WTC11 (cell line): ENCODE results near the gene TMC4. TPM values are rescaled to one million over a fixed set of nuclear protein-coding genes. Genes with fewer than 3 reads are reported as not detected.
A peak's percentile ranks its signal among the peaks of the same experiment; 100 is the strongest.

ENCODE experiments used
- ATAC-seq: fragments of 200-7000 bp; cut with Tn5 transposase; 2 replicates; pipeline ENCODE4 v1.10.0; 2021; ENCODE audit warnings: mild to moderate bottlenecking, moderate library complexity
- CTCF ChIA-PET: fragments of 300-600 bp; sonication (Branson Sonifier 250); formaldehyde crosslinking; loops from one replicate; lab custom pipeline; 2021; ENCODE audit warnings: antibody characterized with exemption; lab: Charles Lee
- POLR2A ChIA-PET: fragments of 350-600 bp; sonication (Branson Sonifier 250); formaldehyde crosslinking; loops from one replicate; lab custom pipeline; 2021; ENCODE audit warnings: antibody characterized with exemption; lab: Charles Lee
- DNase-seq: peaks from one replicate; pipeline ENCODE4 v3.0.0; 2021; ENCODE audit warnings: low spot score
- H3K27ac Mint-ChIP-seq: 2 replicates; pipeline ENCODE4 v1.8.0; 2021; ENCODE audit warnings: mixed read lengths
- H3K27me3 Mint-ChIP-seq: 2 replicates; pipeline ENCODE4 v1.8.0; 2021; ENCODE audit warnings: low read depth, mild to moderate bottlenecking, moderate library complexity, mixed read lengths
- H3K36me3 Mint-ChIP-seq: 2 replicates; pipeline ENCODE4 v1.8.0; 2021; ENCODE audit warnings: mixed read lengths
- H3K4me1 Mint-ChIP-seq: 2 replicates; pipeline ENCODE4 v1.8.0; 2022; ENCODE audit warnings: mixed read lengths
- H3K4me3 Mint-ChIP-seq: 2 replicates; pipeline ENCODE4 v1.8.0; 2021; ENCODE audit warnings: mild to moderate bottlenecking, moderate library complexity, mixed read lengths
- H3K9me3 Mint-ChIP-seq: 2 replicates; pipeline ENCODE4 v1.8.0; 2021; ENCODE audit warnings: mixed read lengths
- ATF2 ChIP-seq: sonication (generic); formaldehyde crosslinking; IDR thresholded peaks from 2 replicates; pipeline ENCODE4 v1.8.1; 2022; ENCODE audit warnings: low read depth, missing genetic modification reagents, borderline replicate concordance
- EMX1 ChIP-seq: fragments of 250-450 bp; sonication (Bioruptor Pico); IDR thresholded peaks from 2 replicates; pipeline ENCODE4 v1.8.0; 2021; ENCODE audit warnings: mild to moderate bottlenecking
- FOXP1 ChIP-seq: sonication (generic); formaldehyde crosslinking; IDR thresholded peaks from 2 replicates; pipeline ENCODE4 v1.8.0; 2022; ENCODE audit warnings: missing genetic modification reagents, mild to moderate bottlenecking, moderate library complexity, borderline replicate concordance
- GTF2I ChIP-seq: fragments of 250-450 bp; sonication (Bioruptor Pico); conservative IDR thresholded peaks from 2 replicates; pipeline ENCODE4 v1.4.0; 2021; ENCODE audit warnings: mild to moderate bottlenecking
- KAT7 ChIP-seq: sonication (generic); formaldehyde crosslinking; IDR thresholded peaks from 2 replicates; pipeline ENCODE4 v1.8.1; 2023; ENCODE audit warnings: missing genetic modification reagents, mild to moderate bottlenecking, borderline replicate concordance
- OVOL2 ChIP-seq: fragments of 250-450 bp; sonication (Bioruptor Pico); IDR thresholded peaks from 2 replicates; pipeline ENCODE4 v1.9.0; 2021; ENCODE audit warnings: mild to moderate bottlenecking, borderline replicate concordance
- RELA ChIP-seq: sonication (generic); formaldehyde crosslinking; IDR thresholded peaks from 2 replicates; pipeline ENCODE4 v1.8.1; 2022; ENCODE audit warnings: missing genetic modification reagents, mild to moderate bottlenecking, borderline replicate concordance
- TEAD1 ChIP-seq: sonication (generic); formaldehyde crosslinking; IDR thresholded peaks from 2 replicates; pipeline ENCODE4 v1.8.0; 2022; ENCODE audit warnings: mild to moderate bottlenecking, missing genetic modification reagents
- ZNF219 ChIP-seq: sonication (generic); formaldehyde crosslinking; IDR thresholded peaks from 2 replicates; pipeline ENCODE4 v1.8.0; 2023; ENCODE audit warnings: missing genetic modification reagents, mild to moderate bottlenecking, borderline replicate concordance
- total RNA-seq: library from RNA; stranded (reverse); gene quantifications from 3 replicates; pipeline ENCODE4 v1.2.3, GENCODE V29; 2021
- TF ChIP-seq, protein P1 (sequence below): sonication (generic); formaldehyde crosslinking; IDR thresholded peaks from 2 replicates; pipeline ENCODE4 v1.8.0; 2023; ENCODE audit warnings: mild to moderate bottlenecking, missing genetic modification reagents
- TF ChIP-seq, protein P2 (sequence below): sonication (generic); formaldehyde crosslinking; IDR thresholded peaks from 2 replicates; pipeline ENCODE4 v1.8.1; 2023; ENCODE audit warnings: mild to moderate bottlenecking, moderate library complexity, missing genetic modification reagents
- TF ChIP-seq, protein P3 (sequence below): sonication (generic); formaldehyde crosslinking; IDR thresholded peaks from 2 replicates; pipeline ENCODE4 v1.8.0; 2022; ENCODE audit warnings: mild to moderate bottlenecking, missing genetic modification reagents
- TF ChIP-seq, protein P4 (sequence below): sonication (generic); formaldehyde crosslinking; IDR thresholded peaks from 2 replicates; pipeline ENCODE4 v1.8.1; 2022; ENCODE audit warnings: low read depth, mild to moderate bottlenecking, moderate library complexity, missing genetic modification reagents, borderline replicate concordance
- TF ChIP-seq, protein P5 (sequence below): sonication (generic); formaldehyde crosslinking; IDR thresholded peaks from 2 replicates; pipeline ENCODE4 v1.8.0; 2022; ENCODE audit warnings: mild to moderate bottlenecking, missing genetic modification reagents
- TF ChIP-seq, protein P6 (sequence below): sonication (generic); formaldehyde crosslinking; IDR thresholded peaks from 2 replicates; pipeline ENCODE4 v1.8.1; 2023; ENCODE audit warnings: mild to moderate bottlenecking, missing genetic modification reagents, moderate library complexity

The TMC4 gene
- total RNA-seq, 1 experiment from 2014 or later, result 9.3 TPM

- H3K36me3 Mint-ChIP-seq, result peaks cover 14% of the 10 kb centered on the region
- ChIA-PET CTCF (interaction anchor here (1.0 to 1.9 kb wide), 6 partner anchors 24 to 248 kb away, joined by 3 to 6 read pairs (median 4); partner anchors contain the start of gene MBOAT7), POLR2A (interaction anchor here (1.0 to 2.2 kb wide), 4 partner anchors 11 to 31 kb away, joined by 3 to 10 read pairs (median 4); partner anchors contain the start of genes CNOT3 and TSEN34)
- no peak for ATAC-seq
- TF ChIP-seq, protein P1, sequence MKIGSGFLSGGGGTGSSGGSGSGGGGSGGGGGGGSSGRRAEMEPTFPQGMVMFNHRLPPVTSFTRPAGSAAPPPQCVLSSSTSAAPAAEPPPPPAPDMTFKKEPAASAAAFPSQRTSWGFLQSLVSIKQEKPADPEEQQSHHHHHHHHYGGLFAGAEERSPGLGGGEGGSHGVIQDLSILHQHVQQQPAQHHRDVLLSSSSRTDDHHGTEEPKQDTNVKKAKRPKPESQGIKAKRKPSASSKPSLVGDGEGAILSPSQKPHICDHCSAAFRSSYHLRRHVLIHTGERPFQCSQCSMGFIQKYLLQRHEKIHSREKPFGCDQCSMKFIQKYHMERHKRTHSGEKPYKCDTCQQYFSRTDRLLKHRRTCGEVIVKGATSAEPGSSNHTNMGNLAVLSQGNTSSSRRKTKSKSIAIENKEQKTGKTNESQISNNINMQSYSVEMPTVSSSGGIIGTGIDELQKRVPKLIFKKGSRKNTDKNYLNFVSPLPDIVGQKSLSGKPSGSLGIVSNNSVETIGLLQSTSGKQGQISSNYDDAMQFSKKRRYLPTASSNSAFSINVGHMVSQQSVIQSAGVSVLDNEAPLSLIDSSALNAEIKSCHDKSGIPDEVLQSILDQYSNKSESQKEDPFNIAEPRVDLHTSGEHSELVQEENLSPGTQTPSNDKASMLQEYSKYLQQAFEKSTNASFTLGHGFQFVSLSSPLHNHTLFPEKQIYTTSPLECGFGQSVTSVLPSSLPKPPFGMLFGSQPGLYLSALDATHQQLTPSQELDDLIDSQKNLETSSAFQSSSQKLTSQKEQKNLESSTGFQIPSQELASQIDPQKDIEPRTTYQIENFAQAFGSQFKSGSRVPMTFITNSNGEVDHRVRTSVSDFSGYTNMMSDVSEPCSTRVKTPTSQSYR (CRISPR knock-in tag), result no peak
- TF ChIP-seq, protein P2, sequence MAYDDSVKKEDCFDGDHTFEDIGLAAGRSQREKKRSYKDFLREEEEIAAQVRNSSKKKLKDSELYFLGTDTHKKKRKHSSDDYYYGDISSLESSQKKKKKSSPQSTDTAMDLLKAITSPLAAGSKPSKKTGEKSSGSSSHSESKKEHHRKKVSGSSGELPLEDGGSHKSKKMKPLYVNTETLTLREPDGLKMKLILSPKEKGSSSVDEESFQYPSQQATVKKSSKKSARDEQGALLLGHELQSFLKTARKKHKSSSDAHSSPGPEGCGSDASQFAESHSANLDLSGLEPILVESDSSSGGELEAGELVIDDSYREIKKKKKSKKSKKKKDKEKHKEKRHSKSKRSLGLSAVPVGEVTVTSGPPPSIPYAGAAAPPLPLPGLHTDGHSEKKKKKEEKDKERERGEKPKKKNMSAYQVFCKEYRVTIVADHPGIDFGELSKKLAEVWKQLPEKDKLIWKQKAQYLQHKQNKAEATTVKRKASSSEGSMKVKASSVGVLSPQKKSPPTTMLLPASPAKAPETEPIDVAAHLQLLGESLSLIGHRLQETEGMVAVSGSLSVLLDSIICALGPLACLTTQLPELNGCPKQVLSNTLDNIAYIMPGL (CRISPR knock-in tag), result 0 out of 2 replicates have a peak, but pooled peaks have one; percentile 23
- TF ChIP-seq, protein P3, sequence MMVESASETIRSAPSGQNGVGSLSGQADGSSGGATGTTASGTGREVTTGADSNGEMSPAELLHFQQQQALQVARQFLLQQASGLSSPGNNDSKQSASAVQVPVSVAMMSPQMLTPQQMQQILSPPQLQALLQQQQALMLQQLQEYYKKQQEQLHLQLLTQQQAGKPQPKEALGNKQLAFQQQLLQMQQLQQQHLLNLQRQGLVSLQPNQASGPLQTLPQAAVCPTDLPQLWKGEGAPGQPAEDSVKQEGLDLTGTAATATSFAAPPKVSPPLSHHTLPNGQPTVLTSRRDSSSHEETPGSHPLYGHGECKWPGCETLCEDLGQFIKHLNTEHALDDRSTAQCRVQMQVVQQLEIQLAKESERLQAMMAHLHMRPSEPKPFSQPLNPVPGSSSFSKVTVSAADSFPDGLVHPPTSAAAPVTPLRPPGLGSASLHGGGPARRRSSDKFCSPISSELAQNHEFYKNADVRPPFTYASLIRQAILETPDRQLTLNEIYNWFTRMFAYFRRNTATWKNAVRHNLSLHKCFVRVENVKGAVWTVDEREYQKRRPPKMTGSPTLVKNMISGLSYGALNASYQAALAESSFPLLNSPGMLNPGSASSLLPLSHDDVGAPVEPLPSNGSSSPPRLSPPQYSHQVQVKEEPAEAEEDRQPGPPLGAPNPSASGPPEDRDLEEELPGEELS (CRISPR knock-in tag), result peak; percentile 37; the same call in 1 of the 2 replicates
- no peak for DNase-seq
- peak overlapping the region; percentile 100 for H3K4me3 Mint-ChIP-seq
- H3K27ac Mint-ChIP-seq, result peak overlapping the region; percentile 99
- H3K9me3 Mint-ChIP-seq, result no peaks in the 10 kb centered on the region
- peaks cover 36% of the 10 kb centered on the region for H3K4me1 Mint-ChIP-seq
- peaks cover 31% of the 10 kb centered on the region for H3K27me3 Mint-ChIP-seq
These were observed 12.7 kb downstream of the TMC4 start for GRCh38 chr19:54160182-54160811.

DNA sequence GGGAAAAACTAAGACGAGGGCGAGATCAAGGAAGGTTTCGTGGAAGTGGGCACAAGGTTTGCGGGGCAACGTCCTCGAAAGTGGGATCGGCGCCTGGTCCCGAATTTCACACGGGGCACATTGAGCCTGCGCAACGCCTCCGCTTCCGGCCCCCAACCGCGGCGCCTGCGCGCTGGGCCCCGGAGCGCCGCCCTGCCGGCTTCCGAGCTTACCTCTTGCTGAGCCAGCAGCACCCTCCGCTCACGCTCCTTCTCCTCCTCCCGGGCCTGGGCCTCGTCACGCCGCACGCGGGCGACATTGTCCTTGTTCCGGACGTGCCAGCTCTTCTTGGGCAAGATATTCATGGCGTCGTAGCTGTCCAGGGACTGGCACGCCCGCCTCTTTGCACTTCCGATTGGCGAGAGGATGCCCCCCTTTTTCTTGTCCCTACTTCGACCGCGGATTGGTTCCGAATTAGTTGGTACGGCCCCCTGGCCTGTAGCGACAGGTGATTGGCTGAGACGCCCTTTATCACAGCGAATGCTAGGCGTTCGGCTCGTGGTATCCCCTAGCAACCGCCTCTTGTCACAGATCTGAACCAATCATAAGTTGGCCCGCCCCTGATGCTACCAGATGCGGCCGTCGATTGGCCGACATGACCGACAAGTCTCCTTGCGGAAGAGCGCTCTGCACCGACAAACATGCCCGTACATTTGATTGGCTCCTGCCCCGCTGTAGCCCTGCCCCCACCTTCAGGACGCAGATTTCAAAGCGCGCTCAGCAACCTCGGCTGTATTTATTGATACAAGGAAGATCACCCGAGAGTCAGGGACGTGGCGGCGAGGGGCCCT is 13.4 kb downstream of the TMC4 start, which contains the start of gene LENG1:
LENG1 (minus strand) TSS at position 370 of the 830 bp plus-strand sequence; CDS start at position 344, 26 bp downstream.
- Mint-ChIP-seq H3K4me1 (peaks cover 35% of the 10 kb centered on the region), H3K27ac (peak within 1 kb of the TSS; percentile 99), H3K9me3 (no peaks in the 10 kb centered on the region), H3K4me3 (peak within 1 kb of the TSS; percentile 100), H3K27me3 (peaks cover 24% of the 10 kb centered on the region), H3K36me3 (peaks cover 20% of the 10 kb centered on the region)
- ChIA-PET POLR2A (interaction anchor here (1.0 to 2.2 kb wide), 5 partner anchors 10 to 252 kb away, joined by 3 to 10 read pairs (median 3); partner anchors contain the start of genes CNOT3 and TSEN34), CTCF (interaction anchor here (0.8 to 1.9 kb wide), 7 partner anchors 14 to 247 kb away, joined by 3 to 6 read pairs (median 5); partner anchors contain the start of gene MBOAT7)
- peak; percentile 99 for DNase-seq
- peak; percentile 80 for ATAC-seq
- TF ChIP-seq, protein P4, sequence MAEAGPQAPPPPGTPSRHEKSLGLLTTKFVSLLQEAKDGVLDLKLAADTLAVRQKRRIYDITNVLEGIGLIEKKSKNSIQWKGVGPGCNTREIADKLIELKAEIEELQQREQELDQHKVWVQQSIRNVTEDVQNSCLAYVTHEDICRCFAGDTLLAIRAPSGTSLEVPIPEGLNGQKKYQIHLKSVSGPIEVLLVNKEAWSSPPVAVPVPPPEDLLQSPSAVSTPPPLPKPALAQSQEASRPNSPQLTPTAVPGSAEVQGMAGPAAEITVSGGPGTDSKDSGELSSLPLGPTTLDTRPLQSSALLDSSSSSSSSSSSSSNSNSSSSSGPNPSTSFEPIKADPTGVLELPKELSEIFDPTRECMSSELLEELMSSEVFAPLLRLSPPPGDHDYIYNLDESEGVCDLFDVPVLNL, result no peak
- TF ChIP-seq TEAD1 (CRISPR knock-in tag) (0 out of 2 replicates have a peak, but pooled peaks have one; percentile 46), FOXP1 (CRISPR knock-in tag) (peak; percentile 43; the same call in 1 of the 2 replicates), ATF2 (CRISPR knock-in tag) (no peak), RELA (no peak), KAT7 (CRISPR knock-in tag) (no peak), EMX1 (no peak; the same call in 1 of the 2 replicates), GTF2I (CRISPR knock-in tag) (no peak), ZNF219 (no peak), OVOL2 (CRISPR knock-in tag) (no peak)
- TF ChIP-seq, protein P5, sequence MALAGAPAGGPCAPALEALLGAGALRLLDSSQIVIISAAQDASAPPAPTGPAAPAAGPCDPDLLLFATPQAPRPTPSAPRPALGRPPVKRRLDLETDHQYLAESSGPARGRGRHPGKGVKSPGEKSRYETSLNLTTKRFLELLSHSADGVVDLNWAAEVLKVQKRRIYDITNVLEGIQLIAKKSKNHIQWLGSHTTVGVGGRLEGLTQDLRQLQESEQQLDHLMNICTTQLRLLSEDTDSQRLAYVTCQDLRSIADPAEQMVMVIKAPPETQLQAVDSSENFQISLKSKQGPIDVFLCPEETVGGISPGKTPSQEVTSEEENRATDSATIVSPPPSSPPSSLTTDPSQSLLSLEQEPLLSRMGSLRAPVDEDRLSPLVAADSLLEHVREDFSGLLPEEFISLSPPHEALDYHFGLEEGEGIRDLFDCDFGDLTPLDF, result no peak
- TF ChIP-seq, protein P3 (CRISPR knock-in tag), result peak; percentile 50
- TF ChIP-seq, protein P6, sequence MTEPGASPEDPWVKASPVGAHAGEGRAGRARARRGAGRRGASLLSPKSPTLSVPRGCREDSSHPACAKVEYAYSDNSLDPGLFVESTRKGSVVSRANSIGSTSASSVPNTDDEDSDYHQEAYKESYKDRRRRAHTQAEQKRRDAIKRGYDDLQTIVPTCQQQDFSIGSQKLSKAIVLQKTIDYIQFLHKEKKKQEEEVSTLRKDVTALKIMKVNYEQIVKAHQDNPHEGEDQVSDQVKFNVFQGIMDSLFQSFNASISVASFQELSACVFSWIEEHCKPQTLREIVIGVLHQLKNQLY (CRISPR knock-in tag), result no peak
